Vagina (tissue), 2 donors: ENCODE measurements around the gene VPS33B.

Source experiments
- CTCF ChIP-seq, 3 experiments: fragments of 450-650 bp in 2 of 3; fragments of 200-600 bp in 1 of 3; sonication (generic) in 1 of 3; IDR thresholded peaks; one replicate each; pipeline ENCODE4 v1.5.1; 2017 to 2019; ENCODE audit warnings: antibody characterized with exemption in 3 of 3, mild to moderate bottlenecking in 2 of 3, moderate library complexity in 2 of 3
- POLR2A ChIP-seq, 2 donors: fragments of 450-650 bp; IDR thresholded peaks; one replicate each; pipeline ENCODE4 v1.6.1; 2017; ENCODE audit warnings: antibody characterized with exemption in 2 of 2, mild to moderate bottlenecking in 2 of 2, moderate library complexity in 2 of 2
- POLR2AphosphoS5 ChIP-seq, 2 donors: sonication (generic); formaldehyde crosslinking; IDR thresholded peaks; one replicate each; pipeline ENCODE4 v1.9.0; 2017; ENCODE audit warnings: antibody characterized with exemption in 2 of 2, mild to moderate bottlenecking in 2 of 2, low read depth in 1 of 2; ENCODE audit not compliant: insufficient read depth in 1 of 2

GRCh38 chr15:90994059-90994416, 28.4 kb downstream of the VPS33B start:
- TF ChIP-seq CTCF (IDR thresholded peaks at IDR 0.05) (no peak), POLR2A (IDR thresholded peaks at IDR 0.05) (no peak), POLR2AphosphoS5 (IDR thresholded peaks at IDR 0.05; ENCODE audit: insufficient read depth in 1 of 2, low read depth in 1 of 2) (no peak)
